GM18909 (cell line): ENCODE measurements around the gene MEX3C.
A peak's percentile ranks its signal among the peaks of the same experiment; 100 is the strongest.

Experiments
- ATAC-seq: cut with Tn5 transposase; IDR thresholded peaks from one replicate; pipeline ENCODE4 v1.9.1; 2021; ENCODE audit warnings: mild to moderate bottlenecking; ENCODE audit not compliant: unreplicated experiment, poor library complexity

The MEX3C gene

DNA sequence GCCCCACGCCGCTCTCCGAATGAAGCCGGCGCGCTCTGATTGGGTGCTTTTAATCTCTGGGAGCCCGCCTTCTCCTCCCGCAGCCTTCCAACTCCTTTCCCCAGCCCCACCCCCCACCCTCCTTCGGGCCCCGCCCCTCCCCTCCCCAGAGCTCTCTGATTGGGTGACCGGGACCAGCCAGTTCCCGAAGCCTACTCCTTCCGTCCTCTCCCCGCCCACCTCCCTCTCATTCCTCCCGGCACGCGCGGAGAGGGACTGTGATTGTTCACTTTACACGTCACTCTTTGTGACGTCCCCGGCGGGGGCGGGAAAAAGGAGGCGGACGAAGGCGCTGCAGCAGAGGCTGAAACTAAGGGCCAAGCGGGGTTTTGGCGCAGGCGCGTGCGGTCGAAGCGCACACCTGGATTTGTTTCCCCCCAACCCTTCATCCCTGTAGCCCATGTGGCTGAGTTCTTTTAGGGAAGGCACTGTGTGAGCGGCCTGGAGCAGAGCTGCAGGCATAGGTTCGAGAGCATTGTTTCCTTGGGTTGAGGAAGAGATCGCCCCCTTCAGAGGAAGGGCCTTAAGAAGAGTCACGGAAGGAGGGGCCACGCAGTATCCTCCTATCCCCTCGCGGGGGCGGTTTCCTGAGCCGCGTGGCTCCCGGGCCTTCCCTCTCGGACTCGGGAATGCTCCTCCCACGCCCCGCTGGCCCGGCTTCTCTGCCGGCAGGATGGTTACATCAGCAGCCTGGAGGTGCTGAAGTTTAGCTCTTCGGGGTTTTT lies at the start of gene MEX3C:
Gene MEX3C (minus strand): TSS at position 21 of the 764 bp plus-strand sequence. CDS start 361 bp downstream, outside the sequence.
- peak; percentile 84 for ATAC-seq

DNA sequence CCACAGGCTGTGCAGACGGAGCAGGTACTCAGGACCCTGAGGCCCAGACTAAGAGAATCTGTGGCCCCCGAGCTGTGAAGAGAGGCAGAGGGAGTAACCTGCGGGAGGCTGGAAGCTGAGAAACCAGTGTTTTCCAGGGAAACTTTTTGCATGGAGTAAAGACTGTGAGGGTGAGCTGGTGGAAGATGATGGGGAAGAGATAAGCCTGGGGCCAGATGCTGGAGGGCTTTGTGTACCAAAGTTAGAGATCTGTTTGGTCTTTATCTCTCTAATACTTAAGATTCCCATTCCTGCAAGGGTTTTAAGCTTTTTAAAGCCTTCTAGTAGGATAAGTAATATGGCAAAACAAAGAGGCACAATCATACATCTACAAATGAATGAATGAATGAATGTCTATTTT lies 43.7 kb upstream of the MEX3C start:
- no peak for ATAC-seq

DNA sequence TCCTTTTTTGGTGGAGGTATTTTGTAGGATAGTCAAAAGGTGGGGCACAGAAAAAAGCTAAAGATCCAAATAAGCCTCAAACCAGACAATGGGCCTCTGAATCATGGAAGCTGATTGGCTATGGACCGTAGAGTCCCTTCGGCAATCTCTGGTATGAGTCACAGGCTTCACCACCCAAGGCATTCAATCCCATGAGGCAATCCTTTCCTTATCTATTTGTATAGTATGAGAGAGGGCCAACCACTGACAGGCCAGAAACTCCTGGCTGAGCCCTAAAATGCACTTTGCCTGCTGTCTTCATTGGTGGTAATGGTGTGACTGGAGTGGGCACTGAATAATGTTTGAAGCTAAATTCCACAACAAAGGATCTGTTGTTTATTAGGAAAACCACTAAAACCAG lies 38.7 kb upstream of the MEX3C start:
- no peak for ATAC-seq

DNA sequence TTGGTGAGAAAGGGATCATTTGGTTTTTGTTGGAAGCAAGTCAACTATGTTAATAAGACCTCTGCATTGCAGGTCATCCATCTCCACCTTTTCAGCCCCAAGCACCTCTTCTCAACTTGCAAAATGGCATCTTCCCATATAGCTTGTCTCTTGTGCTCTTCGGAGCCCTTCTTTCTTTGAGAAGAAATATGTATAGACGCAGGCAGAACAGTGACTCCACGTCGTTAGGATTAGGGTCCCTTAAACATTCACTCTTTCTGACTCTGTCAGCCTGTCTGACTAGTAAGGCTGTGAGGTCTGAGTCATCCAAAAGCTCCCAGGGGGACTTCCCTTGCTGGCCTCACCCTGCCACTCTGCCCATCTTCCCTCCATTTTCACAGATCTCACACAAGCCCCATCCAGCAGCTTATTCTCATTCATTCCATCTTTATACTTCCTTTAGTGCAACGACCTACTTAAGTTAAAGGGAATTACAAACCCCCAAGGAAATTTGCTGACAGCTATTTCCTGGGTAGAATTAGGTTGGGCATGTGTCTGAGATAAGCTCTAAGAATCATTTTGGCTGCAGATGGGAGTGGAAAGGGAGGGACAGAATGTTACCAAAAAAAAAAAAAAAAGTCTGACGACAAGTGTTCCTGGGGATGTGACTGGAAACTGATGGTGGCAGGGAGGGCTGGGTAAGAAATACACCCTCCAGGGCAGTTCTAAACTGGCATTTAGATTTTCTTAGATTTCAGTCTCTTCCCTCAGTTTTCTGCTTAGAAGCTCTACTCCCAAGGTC lies 37.7 kb upstream of the MEX3C start:
- ATAC-seq: peak; percentile 93

DNA sequence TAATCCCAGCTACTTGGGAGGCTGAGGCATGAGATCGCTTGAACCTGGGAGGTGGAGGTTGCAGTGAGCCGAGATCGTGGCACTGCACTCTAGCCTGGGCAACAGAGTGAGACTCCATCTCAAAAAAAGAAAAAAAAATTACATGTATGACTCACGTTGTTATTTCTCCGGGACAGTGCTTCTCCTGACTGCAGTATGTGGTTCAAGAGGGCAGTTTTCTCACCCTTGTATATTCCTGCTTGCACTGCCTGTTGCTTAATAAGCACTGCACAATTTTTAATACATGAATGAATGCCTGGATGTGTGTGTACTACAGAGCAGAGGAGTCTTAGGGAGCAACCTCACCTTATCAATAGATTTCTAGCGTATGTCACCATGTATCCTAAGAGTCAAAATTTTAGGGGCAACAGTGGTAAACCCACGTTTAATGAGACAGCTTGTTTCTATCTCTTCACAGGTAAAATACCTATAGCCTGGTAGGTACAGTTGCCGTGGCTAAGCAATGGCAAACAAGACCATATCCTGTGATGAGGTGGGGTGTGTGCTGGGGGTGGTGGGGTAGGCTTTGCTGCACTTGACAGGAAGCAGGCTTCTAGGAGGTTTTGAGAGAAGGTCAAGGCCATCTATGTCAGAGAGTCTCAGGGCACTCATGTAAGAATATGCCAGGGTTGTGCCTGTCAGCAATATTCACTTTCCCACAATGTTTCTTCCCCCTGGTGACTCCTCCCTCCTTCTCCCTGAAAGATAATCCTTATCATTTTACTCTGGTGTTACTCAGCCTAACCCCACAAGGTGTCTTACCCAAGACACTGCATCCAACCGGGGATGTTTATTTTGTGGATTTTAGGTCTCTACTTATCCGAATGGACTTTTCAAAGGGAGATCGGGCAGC lies 36.9 kb upstream of the MEX3C start:
- ATAC-seq: no peak

DNA sequence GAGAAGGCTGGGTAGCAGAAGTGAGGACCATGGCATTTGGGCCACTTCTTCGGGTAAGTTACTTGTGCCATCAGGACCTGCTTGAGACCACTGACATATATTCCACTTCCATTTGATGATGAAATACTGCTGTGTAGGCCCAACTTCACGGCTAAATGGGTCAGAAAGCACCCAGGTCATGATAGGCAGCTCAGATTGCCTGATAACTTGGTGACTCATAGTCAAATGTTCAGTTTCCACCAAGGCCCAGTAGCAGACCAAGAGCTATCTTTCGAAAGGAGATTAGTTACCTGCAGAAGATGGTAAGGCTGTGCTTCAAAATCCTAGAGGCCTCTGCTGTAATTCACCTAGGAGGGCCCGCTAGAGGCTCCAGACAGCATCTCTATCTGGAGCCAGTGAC lies 31.8 kb upstream of the MEX3C start:
- no peak for ATAC-seq

DNA sequence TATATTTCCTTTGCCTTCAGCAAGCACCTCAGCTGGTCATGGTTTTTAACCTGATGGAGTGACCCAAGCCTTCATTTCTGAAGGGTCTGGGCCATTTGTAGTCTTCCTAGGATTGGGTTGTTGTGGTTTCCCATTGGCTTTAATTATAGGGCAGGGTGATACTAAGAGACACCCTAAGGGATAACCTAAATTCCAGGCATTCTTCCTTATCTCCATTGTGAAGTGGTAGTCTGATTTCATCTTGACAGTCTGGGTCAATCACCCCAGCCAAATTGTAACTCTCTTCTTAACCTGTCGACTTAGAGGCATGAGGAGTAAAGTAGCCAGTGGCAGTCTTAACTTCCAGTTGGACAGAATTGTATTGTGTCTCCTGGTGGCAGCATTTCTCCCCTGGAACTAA lies 30.2 kb upstream of the MEX3C start:
- no peak for ATAC-seq

DNA sequence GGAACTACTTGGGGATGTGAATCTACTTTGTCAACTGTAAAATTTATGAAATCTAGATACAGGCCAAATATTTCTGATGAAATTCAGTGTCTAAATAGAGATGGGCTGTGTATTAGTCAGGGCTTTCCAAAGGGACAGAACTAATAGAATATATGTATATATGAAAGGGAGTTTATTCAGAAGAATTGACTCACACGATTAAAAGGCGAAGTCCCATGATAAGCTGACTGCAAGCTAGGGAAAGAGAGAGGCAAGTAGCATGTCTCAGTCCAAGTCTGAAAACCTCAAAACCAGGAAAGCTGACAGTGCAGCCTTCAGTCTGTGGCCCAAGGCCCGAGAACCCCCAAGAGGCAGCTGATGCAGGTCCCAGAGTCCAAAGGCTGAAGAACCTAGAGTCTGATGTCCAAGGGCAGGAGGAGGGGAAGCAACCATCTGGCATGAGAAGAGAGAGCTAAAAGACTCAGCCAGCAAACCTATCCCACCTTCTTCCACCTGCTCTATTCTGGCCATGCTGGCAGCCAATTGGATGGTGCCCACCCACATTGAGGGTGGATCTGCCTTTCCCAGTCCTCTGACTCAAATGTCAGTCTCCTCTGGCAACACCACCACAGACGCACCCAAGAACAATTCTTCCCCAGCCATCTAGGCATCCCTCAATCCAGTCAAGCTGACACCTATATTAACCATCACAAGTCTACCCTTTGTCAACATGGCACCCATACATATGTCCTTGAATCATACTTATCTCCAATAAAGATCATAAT lies 29.3 kb upstream of the MEX3C start:
- ATAC-seq: no peak

DNA sequence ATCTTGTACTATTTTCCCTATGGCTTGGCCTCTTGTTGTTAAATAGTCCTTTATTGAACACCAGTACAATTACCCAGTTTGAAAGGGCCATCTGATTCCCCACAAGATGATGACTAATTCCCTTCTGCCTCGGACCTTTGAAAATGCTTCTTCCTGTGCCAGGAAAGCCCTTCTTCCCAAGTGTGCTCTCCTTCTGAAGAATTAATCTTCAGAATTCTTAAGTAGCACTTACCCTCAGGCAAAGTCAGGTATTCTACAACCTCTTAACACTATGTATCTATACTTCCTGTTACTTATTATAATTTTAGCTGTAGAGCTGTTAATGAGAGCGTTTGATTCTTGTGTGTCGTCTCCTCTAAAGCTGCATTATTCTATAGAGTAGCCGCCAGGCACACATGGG lies 28.6 kb upstream of the MEX3C start:
- ATAC-seq: no peak

DNA sequence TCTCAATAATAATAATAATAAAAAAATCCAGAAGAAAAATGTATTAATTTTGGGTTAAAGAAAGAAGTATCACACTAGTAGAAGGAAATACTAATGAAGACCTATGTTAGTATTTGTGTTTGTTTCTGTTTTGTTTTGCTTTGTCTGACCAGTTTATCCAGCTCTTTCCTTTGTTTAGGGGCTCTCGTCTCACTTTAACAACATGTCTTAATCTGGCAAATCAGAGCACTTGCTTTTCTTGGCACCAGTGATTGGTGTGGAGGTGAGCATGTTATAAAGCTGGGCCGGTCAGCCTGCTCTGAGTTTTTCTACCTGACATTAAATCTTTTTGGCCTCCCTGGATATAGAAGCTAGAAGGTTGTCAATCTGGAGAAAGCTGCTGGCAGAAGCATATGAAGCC lies 15.1 kb upstream of the MEX3C start:
- no peak for ATAC-seq

DNA sequence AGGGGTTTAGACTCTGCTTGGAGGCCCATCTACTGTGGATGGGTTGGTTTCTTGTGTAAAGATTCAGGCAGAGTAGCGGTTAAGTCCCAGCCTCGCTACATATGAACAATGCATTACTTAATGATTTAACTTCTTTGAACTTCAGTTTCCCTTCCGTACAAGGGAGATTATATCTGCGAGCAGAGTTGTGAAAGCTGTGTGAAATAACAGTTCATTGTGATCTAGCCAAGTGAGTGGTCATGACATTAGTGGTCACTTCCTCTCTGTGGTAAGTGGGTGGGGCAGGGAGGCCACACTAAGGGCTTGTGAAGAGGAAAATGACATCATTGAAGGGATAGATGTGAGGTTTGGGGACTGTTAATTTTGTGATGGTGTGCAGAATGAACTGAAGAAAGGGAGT lies 14.1 kb upstream of the MEX3C start:
- ATAC-seq: peak; percentile 98

DNA sequence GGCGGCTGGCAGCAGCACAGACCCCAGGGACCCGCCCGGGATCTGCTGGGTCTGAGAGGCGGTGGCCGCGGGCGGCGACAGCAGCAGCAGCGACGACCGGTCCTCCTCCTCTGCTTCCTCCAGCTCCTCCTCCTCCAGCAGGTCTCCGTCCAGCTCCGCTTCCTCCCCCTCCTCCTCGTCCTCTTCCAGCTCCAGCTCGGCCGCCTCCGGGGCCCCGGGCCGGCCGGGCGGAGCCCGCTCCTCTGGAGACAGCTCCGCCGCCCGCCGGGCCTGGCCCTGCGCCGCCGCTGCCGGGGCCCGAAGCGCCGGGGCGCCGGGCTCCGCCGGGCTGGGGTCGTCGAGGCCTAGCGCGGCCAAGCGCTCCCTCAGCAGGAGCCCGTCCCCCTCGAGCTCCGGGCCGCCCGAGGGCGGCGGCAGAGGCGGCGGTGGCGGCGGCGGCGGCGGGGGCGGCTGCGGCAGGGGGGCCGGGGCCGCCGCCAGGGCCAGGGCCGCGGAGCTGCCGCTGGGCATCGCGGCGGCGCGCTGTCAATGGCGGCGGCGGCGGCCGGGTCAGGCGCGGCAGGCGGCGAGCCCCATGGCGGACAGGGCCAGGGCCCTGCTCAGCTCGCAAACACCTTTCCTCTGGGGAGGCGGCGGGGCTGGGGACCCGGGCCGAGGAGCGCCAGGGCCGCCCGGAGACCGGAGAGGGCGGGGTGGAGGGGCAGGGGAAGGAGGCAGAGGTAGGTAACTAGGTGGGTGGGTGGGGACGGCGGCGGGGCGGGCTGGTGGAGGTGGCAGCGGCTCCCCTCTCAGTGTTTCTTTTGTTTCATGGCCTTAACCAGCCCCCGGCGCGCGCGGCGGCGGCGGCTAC lies 445 bp downstream of the MEX3C start:
- peak; percentile 13 for ATAC-seq

DNA sequence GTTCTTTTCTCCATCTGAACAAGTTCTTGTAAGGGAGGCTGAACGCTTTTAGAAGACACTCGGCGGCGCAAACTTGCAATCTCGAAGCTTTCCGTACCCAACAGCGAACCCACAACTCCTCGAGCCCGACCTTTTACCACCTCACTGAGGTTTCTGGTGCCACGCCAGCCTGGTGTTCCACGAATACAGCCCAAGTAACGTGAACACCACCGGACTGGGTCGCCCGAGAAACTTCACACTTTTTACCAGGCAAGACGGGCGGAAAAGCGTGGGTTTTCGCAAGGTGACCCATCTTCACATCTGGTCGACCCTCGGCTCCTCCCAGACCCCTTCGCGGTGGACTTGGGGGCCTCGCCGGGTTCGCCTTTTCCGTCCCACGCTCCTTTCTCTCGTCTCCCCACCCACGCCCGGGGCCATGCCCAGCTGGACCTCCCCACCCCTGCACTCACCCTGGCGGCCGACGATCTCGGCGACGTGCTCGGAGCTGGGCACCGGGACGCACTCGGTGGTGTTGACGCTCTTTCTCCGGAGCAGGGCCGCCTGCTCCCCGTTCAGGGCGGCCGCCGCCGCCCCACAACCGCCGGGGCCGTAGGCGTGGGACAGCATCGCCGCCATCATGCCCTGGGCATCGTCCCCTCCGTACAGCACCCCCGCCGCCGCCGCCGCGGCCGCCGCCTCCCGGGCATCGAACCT lies 1.2 kb downstream of the MEX3C start:
- peak; percentile 1 for ATAC-seq

DNA sequence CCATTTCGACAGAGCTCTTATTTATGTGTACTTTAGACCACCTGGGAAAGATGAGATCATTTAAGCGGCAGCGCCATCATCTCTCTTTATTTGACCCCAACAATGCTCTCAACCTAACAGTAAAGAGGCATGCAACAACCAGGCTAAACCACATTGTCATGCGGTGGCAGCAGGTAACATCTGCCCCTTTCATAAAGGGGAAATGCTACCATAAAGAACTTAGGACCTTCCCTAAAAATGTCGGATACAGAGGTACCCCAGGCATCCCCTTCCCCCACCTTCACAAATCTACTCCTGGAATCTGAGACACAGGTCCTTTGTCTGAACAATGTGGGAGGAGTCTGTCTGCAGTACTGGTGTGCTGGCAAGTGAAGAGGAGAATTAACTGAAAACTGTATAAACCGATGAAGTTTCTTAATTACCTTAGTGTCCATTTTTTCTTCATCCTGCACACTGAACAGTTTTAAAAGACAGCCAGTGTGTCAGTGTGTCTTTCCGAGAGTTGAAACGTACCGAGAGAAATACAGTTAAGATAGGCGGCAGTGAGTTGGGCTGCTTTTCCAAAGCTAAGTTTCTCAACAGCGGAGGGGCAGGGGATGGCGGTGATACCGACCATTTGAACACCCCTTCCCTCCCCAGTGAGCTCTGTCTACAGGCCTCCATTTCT lies 1.9 kb downstream of the MEX3C start:
- ATAC-seq: no peak

DNA sequence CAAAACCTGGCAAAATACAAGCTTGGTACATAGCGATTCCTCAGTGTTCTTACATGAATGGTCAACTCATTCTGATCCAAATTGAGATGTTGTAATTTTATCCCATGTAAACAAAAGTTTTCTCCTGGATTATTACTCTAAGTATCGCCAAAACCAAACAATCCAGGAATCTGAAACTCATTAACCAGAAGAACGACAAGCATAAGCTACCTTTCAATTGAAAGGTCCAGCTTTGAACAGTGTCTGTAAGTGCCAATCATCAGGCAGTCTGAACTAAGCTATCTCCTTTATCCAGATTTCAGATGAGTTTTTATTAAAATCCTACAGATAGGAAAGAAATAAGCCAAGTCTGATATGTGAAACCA lies 2.4 kb downstream of the MEX3C start:
- no peak for ATAC-seq

DNA sequence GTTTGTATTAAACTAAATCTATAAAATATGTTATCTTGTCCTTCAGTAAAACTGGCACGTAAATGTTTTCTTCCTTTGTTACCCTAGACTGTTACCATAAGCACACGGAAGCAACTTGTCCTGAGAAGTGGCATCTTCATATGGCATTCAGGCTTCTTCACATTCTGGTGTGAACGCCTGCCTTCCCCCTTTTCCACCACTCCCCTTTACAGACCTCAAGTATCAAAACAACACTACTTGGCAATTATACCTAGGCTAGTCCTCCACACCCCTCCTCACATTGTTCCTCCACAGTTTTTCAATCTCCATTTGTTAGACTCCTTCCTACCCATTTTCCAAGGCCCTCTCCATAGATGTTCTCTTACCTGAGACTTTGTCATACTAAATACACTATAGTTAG lies 2.9 kb downstream of the MEX3C start:
- ATAC-seq: no peak

DNA sequence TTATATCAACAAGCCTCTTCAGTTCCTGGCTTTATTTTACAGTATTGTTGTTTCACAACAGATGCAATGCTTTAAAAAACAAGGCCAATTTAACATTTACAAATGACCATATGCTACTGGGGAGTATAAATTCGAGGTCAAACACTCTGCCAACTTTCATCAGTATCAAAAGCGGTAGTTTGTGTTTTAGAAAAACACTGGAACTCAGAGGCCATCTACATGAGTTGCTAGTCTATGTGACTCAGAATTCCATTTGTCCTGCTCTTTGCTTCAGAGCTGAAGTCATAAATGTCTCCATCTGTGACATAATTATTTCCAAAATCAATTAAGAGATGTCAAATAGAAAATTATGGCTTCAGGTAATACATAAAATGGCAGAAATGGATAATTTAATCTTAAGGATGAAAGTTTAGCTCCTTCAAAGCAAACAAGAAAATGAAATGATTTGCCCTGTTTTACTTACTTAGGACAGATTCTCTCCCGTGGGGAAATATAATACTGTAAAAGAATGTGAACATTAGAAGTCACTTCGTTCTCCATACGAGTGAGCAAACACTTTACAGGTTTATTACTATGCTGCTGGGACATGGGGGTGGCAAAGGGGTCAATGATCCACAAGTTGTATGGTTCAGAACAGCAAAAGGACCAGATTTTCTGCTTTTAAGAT lies 3.7 kb downstream of the MEX3C start:
- ATAC-seq: no peak

DNA sequence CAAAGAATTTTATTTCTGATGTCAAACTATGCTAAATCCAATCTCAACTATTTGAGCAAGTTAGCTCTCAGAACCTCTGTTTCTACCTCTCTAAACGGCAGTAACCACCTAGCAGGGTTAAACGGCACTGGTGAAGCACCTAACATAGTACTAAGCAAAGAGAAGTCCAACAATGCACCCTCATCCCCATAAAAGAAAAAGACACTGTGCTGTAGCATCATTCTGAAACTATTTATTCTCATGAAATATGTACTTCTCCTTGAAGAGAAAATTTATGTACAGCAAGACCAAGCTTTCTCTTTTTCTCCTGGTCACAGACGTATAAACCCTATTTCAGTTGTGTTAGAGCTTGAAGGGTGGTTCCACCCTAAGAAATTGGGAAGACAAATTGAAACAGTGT lies 4.8 kb downstream of the MEX3C start:
- no peak for ATAC-seq
